Raji (cell line): Measurements from ENCODE around the gene MYL3.

Experiments
- POLR2A ChIP-seq: IDR thresholded peaks from 2 replicates; pipeline ENCODE4 v1.6.1; 2011; ENCODE audit warnings: low read depth, low read length, control low read depth; ENCODE audit not compliant: insufficient read depth

Gene MYL3

GRCh38 chr3:46864061-46864881, 1.0 kb upstream of the MYL3 start:
- TF ChIP-seq POLR2A: no peak

- TF ChIP-seq POLR2A: no peak
Measured at GRCh38 chr3:46862369-46863025, 747 bp downstream of the MYL3 start.

GRCh38 chr3:46861605-46862368, 1.5 kb downstream of the MYL3 start:
- no peak for TF ChIP-seq POLR2A

- no peak for TF ChIP-seq POLR2A
Measured at GRCh38 chr3:46860810-46861604, 2.2 kb downstream of the MYL3 start.

GRCh38 chr3:46860017-46860809, 3.0 kb downstream of the MYL3 start:
- no peak for TF ChIP-seq POLR2A

GRCh38 chr3:46859001-46859710, 4.1 kb downstream of the MYL3 start:
- no peak for TF ChIP-seq POLR2A

- no peak for TF ChIP-seq POLR2A
Measured at GRCh38 chr3:46858456-46858855, 4.8 kb downstream of the MYL3 start.

GRCh38 chr3:46857485-46858341, 5.5 kb downstream of the MYL3 start:
- TF ChIP-seq POLR2A: no peak

- no peak for TF ChIP-seq POLR2A
Measured at GRCh38 chr3:46856576-46857471, 6.4 kb downstream of the MYL3 start.

GRCh38 chr3:46854555-46854991, 8.7 kb downstream of the MYL3 start:
- TF ChIP-seq POLR2A: no peak

- no peak for TF ChIP-seq POLR2A
Measured at GRCh38 chr3:46853441-46854415, 9.5 kb downstream of the MYL3 start.
